GM19438 (cell line): ENCODE results near the gene HOMER2.
"Not testable (repeated sequence)": the region's sequence is repeated elsewhere in the genome, so short reads cannot be mapped to it uniquely, and the experiment has no call there.

Source experiments
- ATAC-seq: cut with Tn5 transposase; IDR thresholded peaks from one replicate; pipeline ENCODE4 v1.9.1; 2021; ENCODE audit warnings: low read depth; ENCODE audit not compliant: unreplicated experiment

Gene HOMER2

DNA sequence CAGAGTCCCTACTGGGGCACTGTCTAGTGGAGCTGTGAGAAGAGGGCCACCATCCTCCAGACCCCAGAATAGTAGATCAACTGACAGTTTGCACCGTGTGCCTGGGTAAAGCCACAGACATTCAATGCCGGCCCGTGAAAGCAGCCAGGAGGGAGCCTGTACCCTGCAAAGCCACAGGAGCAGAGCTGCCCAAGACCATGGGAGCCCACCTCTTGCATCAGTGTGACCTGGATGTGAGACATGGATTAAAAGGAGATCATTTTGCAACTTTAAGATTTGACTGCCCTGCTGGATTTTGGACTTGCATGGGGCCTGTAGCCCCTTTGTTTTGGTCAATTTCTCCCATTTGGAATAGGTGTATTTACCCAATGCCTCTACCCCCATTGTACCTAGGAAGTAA, 86.5 kb downstream of the HOMER2 start:
- not testable (repeated sequence) for ATAC-seq

DNA sequence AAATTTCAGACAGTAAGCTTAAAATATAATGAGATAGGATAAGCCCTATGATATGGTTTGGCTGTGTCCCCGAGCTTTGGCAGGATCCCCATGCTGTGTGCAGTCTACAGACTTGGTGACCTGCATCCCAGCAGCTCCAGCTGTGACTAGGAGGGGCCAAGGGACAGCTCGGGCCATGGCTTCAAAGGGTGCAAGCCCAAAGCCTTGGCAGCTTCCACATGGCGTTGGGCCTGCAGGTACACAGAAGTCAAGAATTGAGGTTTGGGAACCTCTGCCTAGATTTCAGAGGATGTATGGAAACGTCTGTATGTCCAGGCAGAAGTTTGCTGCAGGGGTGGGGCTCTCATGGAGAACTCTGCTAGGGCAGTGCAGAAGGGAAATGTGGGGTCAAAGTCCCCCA, 86.9 kb downstream of the HOMER2 start:
- not testable (repeated sequence) for ATAC-seq

DNA sequence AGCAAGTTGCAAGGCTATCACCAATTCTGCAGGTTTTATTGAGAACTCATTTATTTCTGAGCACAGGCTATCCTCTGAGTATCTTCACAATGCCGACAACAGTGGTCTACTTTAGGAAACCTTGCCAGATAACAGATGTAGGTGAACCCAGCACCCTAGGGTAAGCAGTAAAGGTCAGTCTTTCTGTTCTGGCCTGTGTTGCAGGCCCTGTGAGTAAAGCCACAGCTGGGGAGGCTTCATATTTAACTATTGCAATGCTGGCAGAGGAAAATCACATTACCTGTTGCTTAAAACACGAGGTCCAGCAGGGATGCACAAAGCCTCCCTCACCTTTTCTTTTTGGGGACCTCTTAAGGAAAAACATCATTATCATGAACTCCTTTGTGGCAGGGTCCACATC, 87.6 kb downstream of the HOMER2 start:
- ATAC-seq, result no peak

DNA sequence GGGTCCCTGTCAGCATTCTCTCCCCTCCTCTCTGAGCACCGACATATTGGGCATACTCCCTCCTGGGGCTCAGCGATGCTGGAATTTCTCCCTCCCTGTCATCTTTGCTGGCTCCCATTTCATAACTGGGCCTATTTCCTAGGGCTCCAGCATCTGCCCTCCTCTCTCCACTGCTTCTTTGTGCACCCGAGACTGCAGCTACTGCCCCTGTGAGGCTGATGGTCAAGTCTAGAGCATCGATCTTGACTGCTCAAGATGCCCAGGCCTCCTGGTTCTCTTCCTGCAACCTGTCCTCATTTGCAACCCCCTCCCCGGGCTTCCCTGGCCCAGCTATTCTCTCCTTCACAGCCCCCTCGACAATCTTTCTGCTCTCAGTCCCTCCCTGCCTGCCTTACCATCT, 89.6 kb downstream of the HOMER2 start:
- ATAC-seq, result no peak

DNA sequence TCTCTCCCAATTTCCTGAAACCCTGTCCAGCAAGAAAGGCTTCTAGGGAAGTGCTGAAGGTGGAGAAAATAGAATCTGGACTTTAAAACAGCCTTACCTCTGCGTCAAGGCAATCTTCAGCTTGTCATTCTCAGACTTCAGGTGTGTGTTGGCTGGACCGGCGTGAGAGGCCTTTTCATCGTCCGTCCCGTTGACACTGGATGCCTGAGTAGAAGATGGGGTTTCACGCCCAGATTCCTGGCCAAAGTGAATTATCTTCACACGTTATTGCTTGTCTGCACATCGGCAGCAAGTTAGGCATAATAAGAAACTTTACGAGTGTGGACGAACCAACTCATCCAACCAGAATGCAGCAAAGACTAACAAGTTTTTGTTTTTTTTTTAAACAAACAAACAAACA, 93.6 kb downstream of the HOMER2 start:
- no peak for ATAC-seq

DNA sequence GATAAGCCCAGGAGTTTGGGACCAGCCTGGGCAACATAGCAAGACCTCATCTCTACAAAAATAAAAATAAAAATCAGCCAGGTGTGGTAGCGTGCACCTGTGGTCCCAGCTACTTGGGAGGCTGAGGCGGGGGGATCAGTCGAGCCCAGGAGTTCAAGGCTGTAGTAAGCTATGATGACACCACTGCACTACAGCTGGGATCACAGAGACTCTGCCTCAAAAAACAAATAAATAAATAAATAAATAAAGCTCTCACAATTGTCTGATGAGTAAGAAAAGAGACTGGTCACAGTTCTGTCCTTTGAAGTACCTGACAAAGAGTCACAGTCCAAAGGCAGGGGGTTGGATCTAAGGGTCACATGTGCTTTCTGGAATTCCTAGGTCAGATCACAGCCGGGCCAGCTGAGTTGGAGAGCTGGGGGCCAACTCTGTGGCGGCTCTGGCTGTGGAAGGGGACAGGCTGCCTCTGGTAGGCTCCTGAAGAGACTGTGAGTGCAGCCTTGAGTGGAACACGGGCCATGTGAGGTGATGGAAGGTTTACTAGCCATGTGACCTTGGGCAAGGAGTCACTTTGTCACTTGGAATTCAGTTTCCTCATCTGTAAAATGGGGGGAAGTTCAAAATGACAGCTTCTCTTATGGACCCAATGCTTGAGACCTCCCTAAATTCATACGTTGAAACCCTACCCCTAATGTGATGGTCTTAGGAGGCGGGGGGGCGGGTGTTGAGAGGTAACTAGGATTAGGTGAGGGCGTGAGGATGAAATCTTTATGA, 95.9 kb downstream of the HOMER2 start:
- no peak for ATAC-seq

DNA sequence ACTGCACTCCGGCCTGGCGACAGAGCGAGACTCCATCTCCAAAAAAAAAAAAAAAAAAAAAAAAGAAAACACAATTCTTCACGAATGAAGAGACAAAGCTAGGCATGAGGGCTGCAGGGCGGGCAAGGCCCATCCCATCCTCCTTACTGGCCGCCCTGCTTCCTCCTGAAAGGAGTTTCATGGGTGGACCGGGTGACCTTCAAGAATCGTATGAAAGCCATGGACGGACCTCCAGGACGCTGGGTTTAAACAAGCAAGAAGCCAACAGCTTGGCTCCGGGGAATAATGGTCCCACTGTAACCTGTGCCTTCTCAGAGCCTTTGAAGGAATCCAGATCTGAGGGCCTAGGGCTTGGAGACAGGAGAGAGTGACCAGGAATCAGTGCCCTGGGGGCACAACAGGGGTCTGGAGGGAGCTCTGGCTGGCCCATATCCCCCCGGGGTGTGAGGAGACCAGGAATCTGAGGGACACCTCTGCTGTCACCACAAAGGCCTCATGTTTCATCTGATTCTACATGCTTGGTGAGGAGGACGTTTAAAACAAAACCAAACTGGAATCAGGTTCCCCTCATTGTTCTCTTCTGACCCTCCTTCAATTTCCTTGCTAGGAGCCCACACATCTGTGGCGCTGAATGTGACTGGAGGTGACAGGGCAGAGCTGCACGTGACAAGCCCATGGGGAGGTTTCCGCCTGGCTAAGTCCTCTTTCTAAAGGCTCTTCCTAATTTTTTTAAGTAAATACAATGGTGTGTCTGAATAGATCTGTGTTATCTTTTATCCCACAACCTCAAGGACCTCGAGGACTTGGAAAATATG, 97.0 kb downstream of the HOMER2 start:
- no peak for ATAC-seq

DNA sequence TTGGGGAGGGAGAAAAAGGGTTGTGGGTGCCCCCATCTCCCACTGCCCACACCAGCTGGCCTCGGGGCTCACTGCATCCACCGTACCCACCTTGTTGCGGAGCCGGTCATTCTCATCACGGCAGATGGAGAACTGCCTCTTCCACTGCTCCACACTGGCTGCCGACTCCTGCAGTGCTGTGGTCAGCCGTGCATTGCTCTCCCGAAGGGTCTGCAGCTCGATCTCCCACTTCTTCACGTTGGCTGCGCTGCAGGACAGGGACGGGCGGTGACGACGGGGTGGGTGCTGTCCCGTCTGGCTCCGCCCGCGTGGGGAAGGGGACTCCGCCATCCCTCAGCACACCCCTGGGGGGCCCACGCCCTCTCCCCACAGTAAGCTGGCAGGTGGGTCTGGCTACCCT, 98.0 kb downstream of the HOMER2 start:
- ATAC-seq, result no peak

DNA sequence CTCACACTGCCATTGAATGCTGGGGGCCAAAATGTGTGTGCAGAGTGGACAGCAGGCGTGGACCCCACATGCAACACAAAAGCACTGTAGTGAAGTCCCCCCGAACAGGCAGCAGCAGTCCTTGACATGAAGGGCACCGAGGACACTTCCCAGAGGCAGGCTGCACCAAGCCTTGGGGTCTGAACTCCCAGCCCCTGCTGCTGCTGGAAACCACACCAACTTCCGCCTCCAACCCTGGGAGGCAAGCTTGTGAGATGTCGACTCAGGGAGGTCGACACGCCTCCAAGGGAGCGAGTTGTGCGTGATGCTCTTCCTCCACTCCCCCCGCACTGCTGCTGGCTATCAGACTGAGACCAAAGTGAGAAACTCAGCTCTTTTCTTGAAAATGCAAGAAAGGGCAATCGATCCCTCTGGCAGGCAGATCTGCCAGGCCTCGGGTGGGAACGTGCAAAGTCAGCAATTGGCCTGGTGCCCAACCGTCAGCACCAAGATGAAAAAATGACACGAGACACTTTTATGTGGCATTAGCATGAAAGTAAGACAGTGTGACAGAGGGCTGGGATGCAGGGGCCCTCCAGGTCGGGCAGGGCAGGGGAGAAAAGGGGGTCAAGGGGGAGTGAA, 99.5 kb downstream of the HOMER2 start:
- ATAC-seq, result no peak

DNA sequence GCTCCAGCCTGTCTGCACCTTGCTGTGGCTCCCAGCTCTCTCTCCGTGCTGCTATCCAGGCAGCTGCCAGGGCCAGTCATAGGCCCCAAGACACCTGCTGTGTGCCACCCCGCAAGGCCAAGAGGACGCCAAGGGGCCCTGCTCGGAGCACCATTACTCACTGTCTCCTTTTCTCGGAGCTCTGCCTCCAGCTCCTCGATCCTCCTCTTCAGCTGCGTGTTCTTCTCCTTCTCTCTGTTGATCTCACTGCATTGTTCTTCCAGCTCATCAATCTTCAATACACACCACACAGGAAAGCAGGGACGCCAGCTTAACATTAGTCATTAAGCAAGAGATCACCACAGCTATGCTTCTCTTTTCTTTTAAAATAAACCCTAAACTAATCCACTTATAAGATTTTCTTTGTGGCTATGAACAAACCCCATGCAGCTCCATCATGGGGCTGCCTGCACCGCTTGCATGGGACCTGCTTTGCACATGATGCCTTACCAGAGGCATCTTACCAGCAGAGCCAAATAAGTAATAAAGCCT, 100.5 kb downstream of the HOMER2 start:
- no peak for ATAC-seq

DNA sequence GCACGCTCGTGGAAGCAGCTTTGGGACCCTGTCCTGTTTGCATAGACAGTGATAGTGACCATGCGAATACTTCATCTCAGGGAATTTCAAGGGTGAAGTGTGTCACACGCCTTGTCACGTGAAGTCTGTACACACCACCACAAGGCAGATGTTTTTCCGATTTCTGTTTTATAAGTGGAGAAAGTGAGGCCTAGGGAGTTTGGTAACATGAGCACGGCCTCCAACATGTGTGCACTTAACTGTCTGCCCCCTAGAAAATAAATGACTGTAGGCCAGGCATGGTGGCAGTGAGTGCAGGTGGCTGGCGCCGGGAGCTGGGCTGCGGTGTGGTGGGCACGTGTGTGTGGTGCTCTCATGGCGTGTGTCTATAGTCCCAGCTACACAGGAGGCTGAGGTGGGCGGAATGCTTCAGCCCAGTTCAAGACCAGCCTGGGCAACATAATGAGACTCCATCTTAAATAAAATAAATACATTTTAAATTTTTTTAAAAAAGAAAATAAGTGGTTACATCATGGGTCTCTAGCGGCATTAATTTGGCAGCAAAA, 101.1 kb downstream of the HOMER2 start:
- ATAC-seq, result no peak

DNA sequence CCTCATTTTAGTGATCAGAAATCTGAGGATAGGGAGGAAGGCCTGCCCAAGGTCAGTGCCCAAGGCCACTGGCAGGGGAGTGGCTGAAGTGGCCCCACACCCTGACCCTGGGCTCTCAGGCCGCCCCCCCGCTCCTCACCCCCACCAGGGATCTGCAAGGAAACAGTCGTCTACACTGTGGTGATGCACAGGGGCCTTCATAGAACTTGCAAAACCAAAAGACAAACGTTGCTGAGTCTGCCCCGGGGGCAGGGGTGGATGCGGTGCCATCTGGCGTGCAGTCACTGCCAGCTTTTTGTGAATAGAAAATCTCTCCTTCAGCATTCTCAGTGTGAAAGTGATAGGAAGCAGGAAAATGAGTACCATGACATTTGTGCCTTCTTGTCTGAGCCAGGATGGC, 101.8 kb downstream of the HOMER2 start:
- no peak for ATAC-seq

DNA sequence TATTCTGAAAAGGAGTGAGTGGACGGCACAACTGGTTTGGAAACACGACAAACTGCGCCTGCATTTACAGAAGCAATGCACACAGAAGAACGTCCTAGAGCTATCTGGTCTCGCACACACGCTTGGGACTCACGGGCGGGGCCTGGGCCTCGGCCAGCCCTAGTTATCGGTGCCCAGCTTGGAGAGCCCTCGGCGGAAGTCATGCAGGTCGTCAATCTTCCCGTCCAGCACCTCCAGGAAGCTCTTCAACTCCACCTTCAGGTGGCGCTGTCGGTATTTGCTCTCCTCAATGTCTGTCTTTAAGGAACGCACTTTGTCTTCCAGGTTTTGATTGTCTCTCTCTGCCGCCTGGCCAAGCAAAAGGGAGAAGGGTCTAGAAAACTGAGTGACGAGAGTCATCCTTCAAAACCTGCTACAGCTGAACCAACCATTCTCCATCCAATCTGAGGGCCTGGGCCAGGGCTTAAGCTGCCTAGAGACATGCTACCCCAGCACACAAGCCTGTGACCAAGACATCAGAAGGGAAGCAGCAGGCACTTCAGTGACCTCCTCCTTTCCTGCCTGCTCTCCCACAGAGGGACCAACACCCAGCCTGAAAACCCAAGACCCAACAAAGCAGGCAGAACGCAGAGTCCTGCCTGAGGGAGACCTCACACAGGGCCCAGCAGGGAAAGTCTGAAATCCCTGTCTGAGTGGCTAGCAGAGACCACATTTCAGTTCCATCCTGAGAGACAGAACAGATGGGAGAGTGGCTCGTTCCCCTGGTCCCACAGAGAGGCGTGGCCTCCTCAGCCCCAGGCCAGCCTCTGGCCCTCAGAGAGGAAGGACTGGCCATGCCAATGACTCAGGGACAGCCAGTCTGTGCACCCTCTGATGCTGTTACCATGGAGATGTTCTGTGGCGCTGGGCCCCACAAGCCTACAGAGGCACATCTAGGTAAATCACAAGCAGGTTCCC, 102.7 kb downstream of the HOMER2 start:
- no peak for ATAC-seq

DNA sequence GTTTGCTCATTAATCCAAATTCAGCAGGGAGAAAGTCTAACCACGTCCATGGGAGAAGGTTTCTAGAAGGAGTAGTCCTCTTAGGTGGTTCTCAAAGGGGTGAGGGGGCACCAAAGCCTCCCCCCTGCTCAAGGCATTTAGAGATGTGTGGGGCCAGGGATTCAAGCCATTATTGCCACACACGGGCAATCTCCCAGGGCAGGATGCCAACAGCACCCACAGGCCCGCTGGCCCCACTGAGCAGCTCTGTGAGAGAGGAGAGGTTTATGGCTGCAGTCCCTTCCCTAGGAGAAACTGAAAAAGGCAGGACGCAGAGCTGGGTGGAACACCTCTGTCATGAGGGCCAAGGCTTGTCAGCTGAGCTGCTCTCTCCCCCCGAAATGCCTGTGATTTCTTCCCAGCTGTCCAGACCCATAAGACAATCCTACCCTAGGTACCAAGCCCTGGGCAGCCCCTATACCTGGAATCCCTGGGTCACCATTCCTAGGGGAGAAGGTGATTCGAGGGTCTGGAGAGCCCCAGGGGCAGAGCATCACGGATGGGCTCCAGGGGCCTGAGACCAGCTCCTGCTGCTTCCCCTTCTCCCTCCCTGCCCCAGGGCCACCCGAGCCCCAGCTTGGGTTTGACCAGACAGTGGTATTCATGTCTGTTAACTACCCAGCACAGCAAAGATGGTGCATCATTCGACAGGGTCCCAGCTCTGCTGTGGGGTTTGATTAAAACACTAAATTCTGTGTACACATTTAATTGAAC, 104.1 kb downstream of the HOMER2 start:
- no peak for ATAC-seq

DNA sequence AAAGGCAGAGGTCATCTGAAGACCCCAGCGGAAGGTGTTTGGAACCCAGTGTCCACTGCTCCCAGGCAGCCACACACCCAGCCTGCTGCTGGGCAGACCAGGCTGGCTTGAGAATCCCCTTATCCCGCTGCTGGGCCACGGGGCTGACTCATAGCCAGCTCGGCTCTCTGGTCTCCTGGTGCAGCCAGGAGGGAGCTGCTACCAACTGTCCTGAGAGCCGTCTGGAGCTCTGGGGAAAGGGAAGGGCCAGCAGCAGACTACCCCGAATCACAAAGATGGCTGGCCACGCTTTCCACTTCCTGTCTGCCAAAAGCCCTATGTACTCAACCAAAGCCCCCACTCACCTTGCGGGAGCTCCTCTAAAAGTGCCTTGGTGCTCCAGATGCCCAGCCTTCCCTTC, 104.8 kb downstream of the HOMER2 start:
- ATAC-seq, result no peak

DNA sequence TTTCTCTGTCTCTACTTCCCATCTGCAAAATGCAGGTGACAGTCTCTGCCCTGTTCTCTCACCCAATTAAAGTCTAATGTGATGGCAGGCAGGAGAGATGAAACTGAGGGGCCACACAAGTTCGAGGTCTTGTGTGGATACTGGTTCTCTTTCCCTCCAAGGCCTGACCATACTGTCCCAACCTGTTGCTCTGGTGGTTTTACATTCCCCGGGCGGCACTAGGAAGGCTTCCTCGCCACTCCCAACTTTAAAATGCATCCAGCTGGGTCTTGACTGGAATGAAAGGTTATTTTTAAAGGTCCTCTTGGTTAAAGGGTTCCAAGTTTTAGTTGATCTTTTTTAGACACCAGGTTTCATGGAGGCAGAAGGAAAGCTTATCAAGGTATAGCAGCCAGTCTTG, 105.9 kb downstream of the HOMER2 start:
- no peak for ATAC-seq

DNA sequence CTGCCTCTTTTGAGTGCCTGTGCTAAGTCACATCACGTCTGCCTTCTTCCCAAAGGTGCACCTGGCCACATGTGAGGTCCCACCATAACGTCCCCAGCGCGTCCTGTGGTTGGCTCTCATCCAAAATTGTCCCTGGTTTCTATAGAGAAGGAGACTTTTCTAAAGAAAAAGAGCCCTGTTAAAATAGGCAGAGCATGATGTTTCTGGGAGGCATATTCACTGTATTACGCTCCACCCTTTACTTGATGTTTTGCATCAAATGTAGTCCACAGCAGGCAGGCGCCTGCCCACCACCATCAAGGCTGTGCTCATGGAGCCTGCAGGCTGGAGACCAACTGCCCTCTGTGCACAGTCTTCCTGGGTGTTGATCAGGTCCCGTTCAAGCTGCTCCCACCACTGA, 106.8 kb downstream of the HOMER2 start:
- no peak for ATAC-seq

DNA sequence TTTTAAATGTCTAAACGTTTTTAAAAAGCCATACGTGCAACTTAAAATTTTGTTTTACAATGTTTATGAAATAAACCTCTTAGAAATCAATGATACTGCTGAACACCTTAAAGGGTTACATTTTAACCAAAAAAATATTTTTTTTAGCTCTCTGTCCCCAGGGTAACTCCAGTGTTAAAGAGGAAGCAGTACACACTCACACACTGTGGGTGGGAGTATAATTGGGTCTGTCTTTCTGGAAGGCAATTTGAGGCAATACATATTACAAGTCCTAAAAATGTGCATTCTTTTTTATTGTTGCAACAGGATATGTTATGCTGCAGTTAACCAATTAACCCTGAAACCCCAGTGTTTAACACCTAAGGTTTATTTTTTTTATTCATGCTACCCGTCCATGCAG, 109.0 kb downstream of the HOMER2 start:
- no peak for ATAC-seq

DNA sequence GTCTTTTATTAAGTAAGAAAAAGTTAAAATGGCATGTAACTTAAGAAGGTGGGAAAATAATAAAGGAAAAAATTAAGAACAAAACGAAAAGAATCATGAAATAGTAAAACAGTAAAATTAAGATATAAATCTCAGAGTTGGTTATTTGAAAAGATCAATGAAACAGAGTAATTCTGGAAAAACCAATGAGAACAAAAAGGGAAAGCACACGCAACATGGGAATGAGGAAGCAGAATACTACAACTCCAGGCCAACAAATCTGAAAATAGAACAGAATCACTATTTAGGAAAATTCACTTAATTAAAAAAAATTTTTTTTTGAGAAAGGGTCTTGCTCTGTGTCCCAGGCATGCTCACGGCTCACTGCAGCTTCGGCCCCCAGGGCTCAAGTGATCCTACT, 112.4 kb downstream of the HOMER2 start:
- ATAC-seq, result no peak
